HFF-Myc (cell line): Measurements from ENCODE around the gene SOCS6.

Source experiments
- DNase-seq: peaks from one replicate; pipeline ENCODE4 v3.0.0-alpha.2; 2011; ENCODE audit warnings: low read depth; ENCODE audit errors: extremely low read depth
- H3K4me3 ChIP-seq: replicated peaks from 2 replicates; pipeline ENCODE4 v1.5.1; 2011; ENCODE audit warnings: low read depth, mild to moderate bottlenecking, control low read depth, low read length
- TF ChIP-seq, protein P1 (sequence below): IDR thresholded peaks from 2 replicates; pipeline ENCODE4 v1.5.1; 2012; ENCODE audit warnings: mild to moderate bottlenecking, low read depth, low read length, control low read depth; ENCODE audit errors: missing control alignments

The SOCS6 gene

DNA sequence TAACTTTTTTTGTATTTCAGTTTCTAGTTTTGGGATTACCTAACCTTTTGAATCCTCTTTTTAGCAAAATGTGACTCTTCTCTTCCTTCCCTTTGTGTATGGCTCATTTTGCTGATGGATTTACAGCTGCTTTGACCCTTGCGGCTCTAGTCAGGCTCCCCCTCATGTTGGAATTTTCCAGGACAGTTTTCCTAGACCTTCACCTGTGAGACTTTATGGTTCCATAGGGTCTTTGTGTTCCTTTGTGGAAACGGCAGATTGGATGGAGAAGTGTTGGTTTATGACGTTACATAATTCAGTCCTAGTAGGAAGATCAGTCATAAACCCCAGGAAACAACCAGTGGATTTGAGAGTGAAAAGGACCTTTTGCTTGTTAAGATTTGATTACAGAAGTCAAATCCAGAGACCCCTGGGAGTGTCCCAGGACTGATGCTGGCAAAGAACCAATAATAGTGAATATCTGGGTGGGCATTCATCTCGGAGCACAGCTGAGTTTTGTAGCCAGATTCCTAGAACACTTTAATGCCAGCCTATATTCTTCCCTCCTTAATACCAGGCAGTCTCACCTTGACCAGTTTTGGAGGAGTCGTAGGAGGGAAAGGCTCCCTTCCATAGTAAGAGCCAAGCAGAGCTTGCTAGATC is 42.7 kb downstream of the SOCS6 start:
- TF ChIP-seq, protein P1, sequence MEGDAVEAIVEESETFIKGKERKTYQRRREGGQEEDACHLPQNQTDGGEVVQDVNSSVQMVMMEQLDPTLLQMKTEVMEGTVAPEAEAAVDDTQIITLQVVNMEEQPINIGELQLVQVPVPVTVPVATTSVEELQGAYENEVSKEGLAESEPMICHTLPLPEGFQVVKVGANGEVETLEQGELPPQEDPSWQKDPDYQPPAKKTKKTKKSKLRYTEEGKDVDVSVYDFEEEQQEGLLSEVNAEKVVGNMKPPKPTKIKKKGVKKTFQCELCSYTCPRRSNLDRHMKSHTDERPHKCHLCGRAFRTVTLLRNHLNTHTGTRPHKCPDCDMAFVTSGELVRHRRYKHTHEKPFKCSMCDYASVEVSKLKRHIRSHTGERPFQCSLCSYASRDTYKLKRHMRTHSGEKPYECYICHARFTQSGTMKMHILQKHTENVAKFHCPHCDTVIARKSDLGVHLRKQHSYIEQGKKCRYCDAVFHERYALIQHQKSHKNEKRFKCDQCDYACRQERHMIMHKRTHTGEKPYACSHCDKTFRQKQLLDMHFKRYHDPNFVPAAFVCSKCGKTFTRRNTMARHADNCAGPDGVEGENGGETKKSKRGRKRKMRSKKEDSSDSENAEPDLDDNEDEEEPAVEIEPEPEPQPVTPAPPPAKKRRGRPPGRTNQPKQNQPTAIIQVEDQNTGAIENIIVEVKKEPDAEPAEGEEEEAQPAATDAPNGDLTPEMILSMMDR: no peak
- H3K4me3 ChIP-seq: no peak overlapping the region
- DNase-seq: no peak

GRCh38 chr18:70332694-70333093 is 43.8 kb downstream of the SOCS6 start:
- no peak overlapping the region for H3K4me3 ChIP-seq
- TF ChIP-seq, protein P1: no peak
- no peak for DNase-seq

DNA sequence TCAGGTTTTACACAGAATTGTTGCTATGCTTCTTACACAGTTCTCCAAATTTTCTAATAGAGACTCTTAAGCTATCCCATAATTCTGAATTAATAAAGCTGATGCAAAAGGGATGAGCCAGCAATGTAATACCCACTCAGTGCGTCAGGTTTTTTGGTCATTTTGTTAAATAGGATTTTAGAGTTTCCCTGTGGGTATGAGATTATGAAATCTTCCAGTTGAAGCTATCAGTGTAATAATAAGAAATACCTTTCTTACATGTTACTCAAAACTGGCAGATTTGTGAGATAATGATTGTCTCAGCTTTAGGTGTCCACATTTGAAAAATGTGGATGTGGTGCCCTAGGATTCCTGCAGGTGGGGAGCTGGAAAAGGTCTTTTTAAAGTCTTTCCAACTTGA is 44.5 kb downstream of the SOCS6 start:
- no peak for DNase-seq
- no peak overlapping the region for H3K4me3 ChIP-seq
- TF ChIP-seq, protein P1: no peak

DNA sequence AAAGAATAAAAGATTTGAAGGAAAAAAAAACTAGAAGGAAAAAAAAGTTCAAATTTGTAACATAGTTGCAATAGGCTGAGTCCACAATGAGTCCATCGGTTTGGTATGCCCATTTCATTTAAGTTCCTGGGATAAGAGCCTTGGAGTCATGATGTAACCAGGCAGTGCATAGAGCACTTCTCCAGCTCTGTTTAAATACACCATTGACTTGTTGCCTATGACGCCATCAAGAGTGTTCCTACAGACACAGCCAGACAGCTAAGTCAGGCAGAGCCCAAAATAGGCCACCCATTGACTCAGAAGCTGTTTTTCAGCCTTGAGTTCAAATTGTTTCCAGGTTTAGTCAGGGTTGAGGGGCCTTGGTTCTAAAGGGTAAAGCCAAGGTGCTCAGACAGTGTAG is 44.9 kb downstream of the SOCS6 start:
- H3K4me3 ChIP-seq: no peak overlapping the region
- DNase-seq: no peak
- TF ChIP-seq, protein P1: no peak

- no peak overlapping the region for H3K4me3 ChIP-seq
- no peak for DNase-seq
- TF ChIP-seq, protein P1: no peak
These were observed 45.4 kb downstream of the SOCS6 start for GRCh38 chr18:70334264-70334663.

GRCh38 chr18:70334728-70335329 is 46.0 kb downstream of the SOCS6 start:
- TF ChIP-seq, protein P1: no peak
- no peak for DNase-seq
- H3K4me3 ChIP-seq: no peak overlapping the region
